ENCODE results near the gene ZNF791. TPM values are rescaled to one million over a fixed set of nuclear protein-coding genes. Genes with fewer than 3 reads are reported as not detected.
"Not testable (repeated sequence)": the region's sequence is repeated elsewhere in the genome, so short reads cannot be mapped to it uniquely, and the experiment has no call there.

ZNF791 gene
- total RNA-seq, 2 donors from 2014 or later: 26.8 to 28.5 TPM

DNA sequence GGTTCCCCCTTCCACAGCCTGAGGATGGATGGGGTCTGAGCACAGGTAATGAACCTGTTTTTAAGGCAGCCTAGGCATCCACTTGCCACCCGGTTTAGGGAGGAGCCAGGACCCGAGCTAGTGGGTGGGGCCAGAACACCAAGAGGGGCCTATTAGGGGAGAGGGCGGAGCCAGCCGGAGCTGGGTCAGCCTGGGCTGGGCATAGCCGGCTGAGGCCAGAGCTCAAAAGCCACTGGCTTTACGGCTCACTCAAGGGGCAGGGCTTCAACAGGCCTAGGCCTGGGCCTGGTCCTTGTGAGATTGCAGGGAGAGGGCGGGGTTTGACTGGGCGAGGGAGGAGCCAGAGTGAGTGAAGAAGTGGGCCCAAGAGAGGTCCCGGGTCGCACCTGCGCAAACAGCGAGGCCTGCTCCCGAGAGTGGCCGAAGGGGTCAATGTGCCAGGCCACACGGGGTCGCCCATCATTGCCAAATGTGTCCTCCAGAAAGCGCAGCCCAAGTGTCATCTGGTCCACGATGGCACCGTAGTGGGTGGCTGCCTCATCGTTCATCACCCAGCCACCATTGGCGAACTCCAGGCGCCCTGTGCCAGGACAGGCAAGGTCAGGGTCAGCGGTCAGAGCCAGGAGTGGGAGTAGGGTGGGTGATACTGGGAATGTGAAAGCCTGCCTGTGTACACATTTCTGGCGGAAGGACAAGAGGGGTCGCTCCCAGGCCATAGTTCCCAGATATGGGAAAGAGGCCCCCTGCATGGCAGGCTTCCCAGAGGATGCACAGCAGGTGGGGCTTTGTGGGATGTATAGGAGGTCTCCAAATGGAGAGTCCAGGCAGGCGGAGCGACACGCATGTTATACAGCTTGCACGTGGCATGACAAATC, 53.9 kb downstream of the ZNF791 start:
- DNase-seq (ENCODE audit: low spot score): no peak
- intact Hi-C loops (cut with DNase I): no loop called here

DNA sequence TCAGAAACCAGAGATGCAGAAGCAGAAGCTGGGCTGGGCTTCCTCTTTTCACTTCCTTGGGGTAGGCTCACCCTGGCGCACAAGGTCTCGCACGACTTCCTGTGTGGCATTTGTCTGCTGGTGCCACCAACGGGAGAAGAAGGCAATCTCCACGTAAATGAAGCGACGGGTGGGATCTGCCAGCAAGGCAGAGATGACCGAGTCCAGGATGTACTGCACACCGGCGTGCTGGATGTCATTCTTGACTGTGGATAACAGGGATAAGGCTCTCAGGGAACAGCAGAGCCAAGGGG, 54.5 kb downstream of the ZNF791 start:
- intact Hi-C loops (cut with DNase I): no loop called here
- DNase-seq (ENCODE audit: low spot score): peak; percentile 91

DNA sequence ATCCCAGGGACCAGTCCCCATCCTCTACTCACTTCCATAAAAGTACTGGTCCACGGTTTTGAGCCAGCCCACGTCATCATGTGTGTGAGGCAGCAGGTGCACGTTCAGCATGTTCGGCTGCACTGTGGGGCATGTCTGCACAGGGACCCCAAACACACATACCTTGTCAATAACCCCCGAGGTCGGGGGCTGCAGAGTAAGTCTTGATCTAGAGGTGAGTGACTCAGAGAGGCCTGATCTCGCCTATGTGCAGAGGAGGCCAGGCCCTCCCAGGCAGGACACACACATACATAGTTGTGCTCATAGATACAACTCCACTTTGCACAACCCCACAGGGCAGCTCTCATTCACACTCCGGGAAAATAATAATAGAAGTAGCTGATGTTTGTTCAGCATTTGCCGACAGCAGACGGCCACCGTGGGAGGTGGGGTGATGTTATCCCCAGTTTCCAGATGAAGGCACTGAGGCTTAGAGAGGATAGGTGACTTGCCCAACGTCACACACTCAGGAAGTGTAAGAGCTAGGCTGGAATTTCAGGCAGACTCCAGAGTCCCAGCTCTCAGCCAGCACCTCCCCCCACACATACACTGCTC, 55.0 kb downstream of the ZNF791 start:
- intact Hi-C loops (cut with DNase I): no loop called here
- DNase-seq (ENCODE audit: low spot score): no peak

DNA sequence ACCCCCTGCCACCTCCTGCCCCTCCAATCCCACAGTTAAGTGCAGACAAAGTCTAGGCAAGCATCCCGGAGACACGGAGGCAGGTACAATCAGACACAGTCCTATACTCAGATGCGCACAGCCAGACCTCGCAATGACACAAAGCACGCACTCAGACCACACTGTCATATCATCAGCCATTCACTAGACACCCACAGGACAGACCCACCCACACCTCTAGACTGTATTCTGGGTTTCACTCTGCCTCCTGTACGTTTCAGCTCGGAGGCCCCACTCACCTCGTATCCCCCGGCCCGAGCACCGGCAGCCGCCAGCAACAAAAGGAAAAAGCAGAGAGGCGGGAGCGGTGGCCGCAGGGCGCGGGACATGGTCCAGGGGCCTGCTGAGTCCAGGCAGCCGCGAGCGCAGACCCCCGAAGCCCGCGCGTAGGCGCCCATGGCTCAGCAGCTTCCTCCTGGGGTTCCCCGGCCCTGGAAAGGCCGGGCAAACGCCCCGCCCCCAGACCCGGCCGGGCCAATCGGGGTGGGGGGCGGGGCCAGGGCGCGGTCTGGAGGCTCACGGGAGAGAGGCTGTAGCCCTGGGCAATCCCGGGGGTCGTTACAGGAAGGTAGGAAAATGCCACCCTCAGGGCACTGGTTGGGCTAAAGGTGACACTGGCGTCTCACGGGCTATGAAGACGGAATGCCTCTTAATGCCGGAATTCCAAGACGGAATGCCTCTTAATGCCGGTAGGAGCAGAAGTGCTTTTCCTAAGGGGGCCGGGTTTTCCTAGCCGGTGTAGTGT, 55.7 kb downstream of the ZNF791 start, which contains the start of the genes MAN2B1 and WDR83:
Gene MAN2B1, minus strand, starts transcription at position 478 of the 784 bp plus-strand sequence. Its CDS starts 41 bp downstream, at position 437.
Gene WDR83, plus strand, starts transcription at position 543 of the 784 bp plus-strand sequence. CDS start 2,984 bp downstream, outside the sequence.
- DNase-seq (ENCODE audit: low spot score): peak; percentile 90

DNA sequence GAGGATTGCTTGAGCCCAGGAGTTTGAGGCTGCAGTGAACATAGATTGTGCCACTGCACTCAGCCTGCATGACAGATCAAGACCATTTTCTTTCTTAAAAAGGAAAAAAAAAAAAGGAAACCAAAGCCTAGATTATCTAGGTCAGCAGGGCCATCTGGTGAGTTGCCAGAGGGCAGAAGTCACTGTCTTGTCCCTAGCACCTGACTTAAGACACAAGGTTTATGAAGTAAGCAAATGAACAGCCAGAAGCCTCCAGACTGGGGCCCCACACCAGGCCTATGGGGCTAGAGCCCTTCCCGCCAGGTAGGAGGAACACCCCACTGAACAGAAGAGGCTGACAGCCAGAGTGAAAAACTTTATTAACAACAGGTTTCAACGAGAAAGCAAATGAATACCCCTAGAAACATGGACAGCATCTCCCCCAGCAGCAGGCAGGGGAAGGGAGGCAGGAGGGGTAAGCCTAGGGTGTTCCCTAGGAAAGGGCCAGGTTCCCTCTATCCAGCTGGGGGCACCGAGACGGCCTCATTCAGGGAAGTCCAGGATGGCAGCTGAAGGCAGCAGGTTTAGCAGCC, 57.1 kb downstream of the ZNF791 start:
- intact Hi-C loops (cut with DNase I): no loop called here
- DNase-seq (ENCODE audit: low spot score): no peak

More for the DNA sequence above, 55.7 kb downstream of the ZNF791 start, which contains the start of the genes MAN2B1 and WDR83:
- intact Hi-C loops (cut with DNase I): no loop called here

DNA sequence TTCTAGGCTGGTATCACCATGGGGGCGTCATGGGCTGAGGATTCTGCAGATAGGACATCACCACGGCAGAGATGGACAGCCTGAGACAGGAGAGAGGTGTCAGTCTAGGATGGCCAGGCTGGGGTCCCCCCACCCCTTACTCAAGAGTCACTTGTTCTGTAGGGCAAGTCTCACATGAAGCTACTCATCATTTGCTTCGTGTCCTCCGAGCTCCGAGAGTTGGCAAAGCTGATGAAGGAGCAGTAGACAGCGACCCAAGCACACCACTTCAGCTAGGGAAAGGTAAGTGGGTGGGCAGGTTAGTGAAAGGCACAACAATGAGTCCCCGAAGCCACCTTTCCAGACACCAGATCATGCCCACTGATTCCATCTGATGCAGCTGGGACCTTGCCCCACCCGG, 57.6 kb downstream of the ZNF791 start:
- intact Hi-C loops (cut with DNase I): no loop called here
- DNase-seq (ENCODE audit: low spot score): no peak

DNA sequence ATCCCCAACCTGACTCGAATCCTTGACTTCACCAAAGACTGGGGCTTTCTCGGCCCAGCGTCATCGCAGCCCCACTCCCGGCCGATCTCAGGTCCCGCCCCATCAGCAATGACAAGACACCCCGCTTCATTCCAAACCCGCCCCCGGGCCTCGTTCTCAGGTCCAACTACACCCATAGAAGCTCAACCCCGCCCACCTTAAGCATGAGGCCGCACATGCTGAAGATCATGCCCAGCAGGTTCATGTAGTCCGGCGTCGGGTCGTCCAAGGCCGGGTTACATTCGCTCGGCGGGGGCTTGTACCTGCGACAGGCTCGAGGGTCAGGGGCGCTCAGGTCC, 58.2 kb downstream of the ZNF791 start:
- intact Hi-C loops (cut with DNase I): no loop called here
- peak; percentile 87 for DNase-seq (ENCODE audit: low spot score)

DNA sequence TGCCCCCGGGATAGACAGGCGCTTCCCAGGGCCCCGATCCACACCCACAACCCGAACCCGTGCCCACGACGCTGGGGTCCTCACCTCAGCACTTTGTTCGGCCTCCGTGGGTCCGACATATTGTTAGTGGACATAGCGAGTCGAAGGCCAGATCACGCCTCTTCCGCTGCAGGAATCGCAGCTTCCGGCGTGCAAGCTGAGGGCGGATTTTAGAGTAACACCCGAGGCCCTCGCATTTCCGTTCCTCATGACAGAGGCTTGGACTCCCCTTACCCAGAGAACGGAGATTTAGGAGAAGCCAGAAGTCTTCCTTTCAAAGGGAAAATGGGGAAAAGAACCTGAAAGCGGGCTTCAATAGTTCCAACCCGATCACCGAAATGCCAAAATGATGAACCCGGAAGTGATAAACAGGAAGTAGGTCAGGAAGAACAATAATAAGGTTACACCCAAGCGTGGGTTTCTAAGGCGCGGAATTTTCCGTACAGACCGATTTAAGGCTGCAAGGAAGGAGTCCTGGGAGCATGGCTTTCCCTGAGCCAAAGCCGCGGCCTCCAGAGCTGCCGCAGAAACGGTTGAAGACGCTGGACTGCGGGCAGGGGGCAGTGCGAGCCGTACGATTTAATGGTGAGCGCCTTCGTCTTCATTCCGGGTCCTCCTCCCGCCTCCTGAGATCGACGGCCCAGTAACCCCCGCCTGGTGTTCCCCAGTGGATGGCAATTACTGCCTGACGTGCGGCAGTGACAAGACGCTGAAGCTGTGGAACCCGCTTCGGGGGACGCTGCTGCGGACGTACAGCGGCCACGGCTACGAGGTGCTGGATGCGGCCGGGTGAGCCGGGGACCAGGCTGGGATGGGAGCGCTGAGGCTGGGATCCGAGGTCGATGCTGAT, 58.8 kb downstream of the ZNF791 start:
- DNase-seq (ENCODE audit: low spot score): peak; percentile 93
- intact Hi-C loops (cut with DNase I): loop anchor here in 1 of 2 donors (5.0 kb wide), 1 partner anchor 107 kb away; no protein-coding TSS in a partner anchor

DNA sequence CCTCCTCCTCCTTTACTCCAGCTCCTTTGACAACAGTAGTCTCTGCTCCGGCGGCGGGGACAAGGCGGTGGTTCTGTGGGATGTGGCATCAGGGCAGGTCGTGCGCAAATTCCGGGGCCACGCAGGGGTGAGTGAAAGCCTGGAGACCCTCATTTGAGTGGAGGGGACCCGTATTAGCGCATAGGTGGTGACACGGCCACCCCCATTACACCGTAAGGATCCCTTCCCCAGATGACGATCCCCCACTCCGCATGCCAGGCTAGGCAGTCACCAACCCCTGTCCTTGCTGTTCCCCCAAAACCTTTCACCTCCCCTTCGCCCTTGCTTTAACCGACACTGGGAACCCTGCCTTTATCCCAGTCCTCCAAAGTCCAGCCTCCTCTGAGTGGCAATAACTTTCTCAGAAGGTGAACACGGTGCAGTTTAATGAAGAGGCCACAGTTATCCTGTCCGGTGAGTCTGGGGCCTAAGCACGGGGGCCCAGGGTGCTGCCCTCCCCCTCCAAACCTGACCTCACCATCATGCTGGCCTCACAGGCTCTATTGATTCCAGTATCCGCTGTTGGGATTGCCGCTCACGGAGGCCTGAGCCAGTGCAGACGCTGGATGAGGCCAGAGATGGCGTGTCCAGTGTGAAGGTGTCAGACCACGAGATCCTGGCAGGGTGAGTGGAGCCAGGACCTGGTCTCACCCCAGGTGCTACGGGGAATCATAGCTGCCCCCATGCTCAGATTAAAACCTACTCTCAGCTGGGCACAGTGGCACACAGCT, 59.6 kb downstream of the ZNF791 start:
- no peak for DNase-seq (ENCODE audit: low spot score)
- intact Hi-C loops (cut with DNase I): loop anchor here in 1 of 2 donors (5.0 kb wide), 1 partner anchor 108 kb away; no protein-coding TSS in a partner anchor

DNA sequence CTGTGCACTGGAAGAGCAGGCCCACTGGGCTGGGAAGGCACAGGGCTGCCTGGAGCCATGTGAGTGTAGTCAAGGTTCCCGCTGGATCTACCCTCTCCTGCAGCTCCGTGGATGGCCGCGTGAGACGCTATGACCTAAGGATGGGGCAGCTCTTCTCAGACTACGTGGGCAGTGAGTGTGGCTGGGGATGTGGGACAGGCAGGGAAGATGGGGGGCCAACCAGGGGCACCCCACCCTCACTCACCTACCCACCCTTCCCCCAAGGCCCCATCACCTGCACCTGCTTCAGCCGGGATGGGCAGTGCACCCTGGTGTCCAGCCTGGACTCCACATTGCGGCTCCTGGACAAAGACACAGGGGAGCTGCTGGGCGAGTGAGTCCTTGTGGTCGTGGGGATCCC, 62.0 kb downstream of the ZNF791 start:
- no peak for DNase-seq (ENCODE audit: low spot score)
- intact Hi-C loops (cut with DNase I): loop anchor here in 1 of 2 donors (5.0 kb wide), 1 partner anchor 110 kb away; no protein-coding TSS in a partner anchor

DNA sequence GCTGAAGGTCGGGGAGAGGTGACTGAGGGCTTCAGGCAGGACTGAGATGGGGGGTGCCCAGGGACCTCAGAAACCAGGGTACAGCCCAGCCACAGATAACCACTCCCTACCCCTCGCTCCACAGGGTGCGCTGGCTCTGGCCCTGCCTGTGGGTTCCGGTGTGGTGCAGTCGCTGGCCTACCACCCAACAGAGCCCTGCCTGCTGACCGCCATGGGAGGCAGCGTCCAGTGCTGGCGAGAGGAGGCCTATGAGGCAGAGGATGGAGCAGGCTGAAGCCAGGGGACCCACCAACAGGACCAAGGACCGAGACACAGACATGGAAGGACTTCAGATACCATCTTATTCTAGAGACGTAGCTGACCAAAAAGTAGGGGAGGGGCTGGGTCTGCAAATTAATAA, 64.7 kb downstream of the ZNF791 start:
- intact Hi-C loops (cut with DNase I): no loop called here
- no peak for DNase-seq (ENCODE audit: low spot score)

DNA sequence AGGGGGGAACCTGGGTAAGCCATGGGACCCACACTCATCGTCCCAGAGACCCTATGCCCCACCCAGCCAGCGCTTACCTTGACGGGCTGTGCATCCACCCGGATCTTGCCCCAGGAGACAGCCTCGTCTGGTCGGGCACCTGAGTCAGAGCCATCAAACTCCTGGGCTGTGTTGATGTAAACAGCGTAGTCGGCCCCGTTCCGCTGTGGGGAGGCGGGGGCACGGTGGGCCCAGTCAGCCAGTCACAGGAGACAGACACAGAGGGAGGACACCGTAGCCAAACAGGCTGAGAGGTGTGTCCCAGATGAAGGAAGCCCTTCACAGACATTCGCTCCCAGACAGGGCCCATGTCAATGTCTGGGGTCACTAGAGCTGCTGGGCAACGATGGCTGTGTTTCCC, 65.2 kb downstream of the ZNF791 start:
- intact Hi-C loops (cut with DNase I): no loop called here
- DNase-seq (ENCODE audit: low spot score): no peak

DNA sequence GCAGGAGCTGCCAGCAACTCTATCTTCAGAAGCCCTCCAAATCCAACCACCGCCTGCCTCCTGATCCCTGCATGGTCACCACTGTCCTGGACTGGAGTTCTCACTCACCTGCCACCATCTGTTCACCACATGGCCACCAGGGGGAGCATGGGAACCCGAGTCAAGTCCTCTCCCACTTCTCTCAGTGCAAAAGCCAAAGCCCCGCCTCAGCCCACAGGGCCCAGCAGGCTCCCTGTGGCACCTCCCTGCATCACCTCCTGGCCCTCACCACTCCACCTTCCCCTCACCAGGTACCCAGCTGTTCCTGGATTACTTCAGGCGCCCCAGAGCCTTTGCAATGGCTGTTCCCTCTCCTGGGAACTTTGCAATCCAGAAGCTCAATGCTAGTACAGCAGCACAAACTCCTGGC, 65.7 kb downstream of the ZNF791 start:
- intact Hi-C loops (cut with DNase I): no loop called here
- peak; percentile 93 for DNase-seq (ENCODE audit: low spot score)

DNA sequence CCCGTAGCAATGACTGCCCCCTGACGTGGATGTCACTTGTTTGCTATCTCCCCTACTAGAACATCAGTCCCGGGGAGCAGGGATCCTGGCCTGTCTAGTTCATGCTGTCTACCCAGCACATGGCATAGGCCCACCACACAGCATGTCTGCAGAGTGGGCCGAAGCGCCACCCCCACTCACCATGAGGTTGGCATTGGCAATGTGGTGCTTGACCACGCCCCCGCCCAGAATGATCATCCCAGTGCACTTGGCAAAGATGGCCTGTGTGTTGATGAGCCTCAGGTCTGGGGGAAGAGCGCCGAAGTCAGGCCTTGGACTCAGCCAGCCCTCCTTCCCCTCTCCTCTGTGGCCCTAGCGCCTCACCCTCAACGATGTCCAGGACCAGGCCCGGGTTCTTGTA, 66.2 kb downstream of the ZNF791 start:
- intact Hi-C loops (cut with DNase I): no loop called here
- no peak for DNase-seq (ENCODE audit: low spot score)

DNA sequence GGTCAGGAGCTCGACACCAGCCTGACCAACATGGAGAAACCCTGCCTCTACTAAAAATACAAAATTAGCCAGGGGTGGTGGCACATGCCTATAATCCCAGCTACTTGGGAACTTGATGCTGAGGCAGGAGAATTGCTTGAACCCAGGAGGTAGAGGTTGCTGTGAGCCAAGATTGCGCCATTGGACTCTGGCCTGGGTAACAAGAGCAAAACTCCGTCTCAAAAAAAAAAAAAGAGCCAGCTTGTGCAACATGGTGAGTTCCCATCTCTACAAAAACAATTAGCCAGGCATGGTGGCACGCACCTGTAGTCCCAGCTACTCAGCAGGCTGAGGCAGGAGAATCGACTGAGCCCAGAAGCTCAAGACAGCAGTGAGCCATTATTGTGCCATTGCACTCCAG, 67.3 kb downstream of the ZNF791 start:
- DNase-seq (ENCODE audit: low spot score); intact Hi-C loops (cut with DNase I): not testable (repeated sequence)

DNA sequence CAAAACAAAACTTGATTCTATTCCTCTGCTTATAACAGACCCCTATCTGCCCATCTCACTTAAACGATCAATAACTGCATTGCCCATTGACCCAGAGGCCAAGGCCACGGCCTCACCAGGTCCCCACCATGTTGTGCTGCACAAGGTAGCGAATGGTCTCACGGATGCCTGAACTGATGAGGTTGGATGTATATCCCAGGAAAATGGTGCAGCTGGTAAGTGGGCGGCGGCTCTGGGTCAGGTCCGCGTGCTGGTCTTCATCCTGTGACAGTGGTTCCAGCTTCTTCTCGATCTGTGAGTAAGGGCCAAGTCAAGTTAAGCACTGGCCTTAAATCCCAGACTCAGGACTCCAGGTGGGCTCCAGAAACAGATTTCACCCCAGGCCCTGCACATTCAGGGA, 69.3 kb downstream of the ZNF791 start:
- no peak for DNase-seq (ENCODE audit: low spot score)
- intact Hi-C loops (cut with DNase I): no loop called here

DNA sequence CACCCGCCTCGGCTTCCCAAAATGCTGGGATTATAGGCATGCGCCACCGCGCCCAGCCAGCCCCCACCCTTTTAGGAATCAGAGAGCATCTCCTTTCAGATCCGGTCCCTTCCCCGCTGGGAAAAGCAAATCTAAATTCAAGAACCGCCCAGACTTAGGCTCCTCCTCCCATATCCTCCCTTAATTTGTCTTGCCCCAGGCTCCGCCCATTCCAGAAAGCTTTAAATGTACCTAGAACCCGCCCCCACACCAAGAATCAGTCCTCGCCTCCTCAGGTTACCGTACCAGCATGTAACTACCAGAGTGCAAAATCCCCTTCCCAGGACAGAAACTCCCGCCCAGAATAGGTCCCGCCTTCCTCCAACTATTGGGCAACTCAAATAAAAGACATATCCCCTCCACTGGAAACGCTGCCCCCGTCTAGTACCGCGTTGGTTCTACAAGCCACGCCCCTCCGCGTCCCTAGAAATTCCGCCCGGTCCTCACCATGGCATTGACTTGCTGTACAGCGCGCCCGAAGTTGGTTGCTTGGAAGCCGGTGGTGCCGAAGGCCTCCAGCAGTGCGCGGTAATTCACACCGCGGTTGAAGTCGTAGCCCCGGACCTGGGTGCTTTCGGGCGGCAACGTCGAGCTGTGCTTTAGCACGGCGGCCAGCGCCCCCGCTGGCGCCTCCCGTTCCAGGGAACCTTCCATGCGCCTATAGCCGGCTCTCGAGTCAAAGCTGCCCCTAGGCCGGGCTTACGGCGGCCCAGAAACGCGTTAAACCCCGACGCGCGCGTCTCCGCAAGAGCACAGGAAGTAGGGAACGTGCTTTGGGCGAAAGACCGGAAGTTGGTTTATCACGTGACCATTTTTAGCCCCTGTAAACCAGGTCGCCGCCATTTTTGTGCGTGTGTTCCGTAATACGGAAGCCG, 70.6 kb downstream of the ZNF791 start, which contains the start of gene DHPS:
Gene DHPS, minus strand, starts transcription at position 807 of the 914 bp plus-strand sequence. Its CDS starts 114 bp downstream, at position 693.
- intact Hi-C loops (cut with DNase I): no loop called here

More for the DNA sequence above, 70.6 kb downstream of the ZNF791 start, which contains the start of gene DHPS:
- peak; percentile 97 for DNase-seq (ENCODE audit: low spot score)
